ENCODE results near the gene C10orf120. TPM values are rescaled to one million over a fixed set of nuclear protein-coding genes. Genes with fewer than 3 reads are reported as not detected.

The C10orf120 gene
- total RNA-seq: not detected in 2 replicates

DNA sequence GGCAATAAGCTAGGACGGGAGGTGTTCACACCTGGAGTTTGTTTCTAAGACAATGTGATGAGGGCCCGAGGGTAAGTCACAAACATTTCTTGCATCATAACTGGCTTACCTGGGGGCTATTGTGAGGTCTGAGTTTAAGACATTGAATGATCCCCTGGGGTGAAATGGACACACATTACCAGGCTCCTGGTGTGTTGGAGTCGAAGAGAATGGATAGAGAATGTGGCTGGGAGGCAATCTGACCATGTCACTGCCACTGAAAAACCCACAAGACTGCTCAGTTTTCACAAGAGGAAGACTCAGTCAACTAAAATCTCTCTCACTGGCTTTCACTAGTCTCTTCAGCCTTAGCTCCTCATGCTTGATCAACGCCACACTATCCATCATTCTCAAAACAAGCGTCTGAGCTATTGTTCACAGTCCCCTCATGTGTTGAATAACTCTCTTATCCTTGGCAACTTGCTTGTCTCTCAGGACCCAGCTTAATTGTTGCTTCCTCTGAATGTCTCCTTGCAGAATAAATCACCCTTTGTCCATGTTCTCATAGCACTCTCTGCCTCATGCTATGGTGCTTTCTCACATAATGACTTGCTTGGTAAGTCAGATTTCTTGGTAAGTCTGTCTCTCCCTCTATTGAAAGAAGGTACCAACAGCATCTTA, at the start of gene C10orf120:
TSS of gene C10orf120 (minus strand) at position 51 of the 660 bp plus-strand sequence. CDS start 56 bp downstream, outside the sequence.

Other genes starting within 250 kb of the C10orf120 start
- gene ARMS2, start 245.2 kb downstream of the C10orf120 start, total RNA-seq: not detected in 2 replicates
- 43.1 and 63.7 TPM in 2 replicates for gene HTRA1, start 238.3 kb downstream of the C10orf120 start, total RNA-seq
- gene DMBT1, start 139.1 kb downstream of the C10orf120 start, total RNA-seq: not detected in 2 replicates
- gene CUZD1, start 146.0 kb upstream of the C10orf120 start, total RNA-seq: 0.11 and 0.17 TPM in 2 replicates
- 0.76 and 1.0 TPM in 2 replicates for gene FAM24B, start 179.7 kb upstream of the C10orf120 start, total RNA-seq
- gene FAM24A, start 210.8 kb upstream of the C10orf120 start, total RNA-seq: not detected in 2 replicates